NOMO-1 (cell line): ENCODE data around the gene KRT37.
"Not testable (repeated sequence)": the region's sequence is repeated elsewhere in the genome, so short reads cannot be mapped to it uniquely, and the experiment has no call there.

Source experiments
- DNase-seq, 2 experiments: peaks; one replicate each; lab custom pipeline; 2025; ENCODE audit not compliant: unreplicated experiment in 2 of 2; lab: John Stamatoyannopoulos, UW

Gene KRT37

DNA sequence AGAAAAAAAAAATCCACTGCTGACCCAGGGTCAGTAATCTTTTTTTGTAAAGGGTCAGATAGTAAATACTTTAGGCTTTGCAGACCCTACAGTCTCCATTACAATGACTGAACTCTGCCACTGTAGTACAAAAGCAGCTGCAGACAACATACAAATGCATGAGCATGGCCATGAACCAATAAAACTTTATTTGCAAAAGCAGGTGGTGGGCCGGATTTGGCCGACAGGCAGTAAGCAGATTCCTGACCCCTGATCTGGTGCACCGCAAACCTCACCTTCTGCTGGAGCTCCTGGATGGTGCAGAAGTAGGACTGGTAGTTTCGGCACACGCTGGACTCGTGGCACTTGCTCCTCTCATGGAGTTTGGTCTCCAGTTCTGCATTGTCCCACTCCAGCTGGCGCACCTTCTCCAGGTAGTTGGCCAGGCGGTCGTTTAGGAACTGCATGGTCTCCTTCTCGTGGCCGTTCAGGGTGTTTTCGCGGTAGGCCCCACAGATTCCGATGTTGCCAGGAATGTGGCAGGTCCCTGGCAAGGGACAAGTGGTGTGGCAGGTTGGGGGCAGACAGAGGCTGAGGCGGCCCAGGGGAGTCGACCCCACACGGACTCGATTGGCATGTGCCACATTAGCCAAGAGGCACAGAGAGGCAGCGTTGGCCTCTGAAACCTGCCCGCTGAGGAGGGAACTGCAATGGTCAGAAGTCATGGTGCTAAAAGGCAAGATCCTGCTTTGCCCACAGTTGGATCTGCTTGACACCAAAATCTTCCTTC, 13.1 kb downstream of the KRT37 start:
- DNase-seq, result no peak

GRCh38 chr17:41407226-41407625, 17.2 kb downstream of the KRT37 start:
- no peak for DNase-seq

GRCh38 chr17:41406205-41406604, 18.2 kb downstream of the KRT37 start:
- DNase-seq, result no peak

DNA sequence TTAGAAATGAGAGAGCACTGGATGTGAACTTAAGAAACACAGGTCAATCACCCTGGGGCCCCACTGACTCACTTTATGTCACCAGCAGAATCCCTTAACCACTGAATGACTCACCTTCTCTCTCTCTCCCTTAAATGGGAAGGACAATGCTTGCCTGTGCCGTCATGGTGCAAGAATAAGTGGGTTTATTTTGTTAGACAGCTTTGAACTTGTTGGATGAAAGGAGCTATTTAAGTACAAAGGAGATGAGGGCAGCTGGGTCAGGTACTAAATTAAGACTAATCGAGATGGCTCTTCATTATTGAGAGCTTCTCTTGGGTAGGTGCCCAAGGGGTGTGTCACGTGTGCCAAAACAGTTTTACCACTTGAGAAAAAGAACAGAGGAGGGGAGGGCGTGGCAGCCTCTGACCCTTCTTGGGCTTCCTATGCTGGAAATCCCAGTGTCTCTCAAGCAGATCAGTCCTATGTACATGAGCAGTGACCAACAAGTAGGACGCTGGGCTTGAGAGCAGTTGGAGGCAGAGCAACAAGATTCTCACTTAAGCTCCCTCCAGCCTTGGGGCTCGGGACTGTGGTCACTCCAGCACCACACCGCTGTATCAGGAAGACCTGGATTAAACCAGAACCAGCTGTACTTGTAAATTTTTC, 20.2 kb downstream of the KRT37 start:
- DNase-seq, result peak; percentile 86 to 93

DNA sequence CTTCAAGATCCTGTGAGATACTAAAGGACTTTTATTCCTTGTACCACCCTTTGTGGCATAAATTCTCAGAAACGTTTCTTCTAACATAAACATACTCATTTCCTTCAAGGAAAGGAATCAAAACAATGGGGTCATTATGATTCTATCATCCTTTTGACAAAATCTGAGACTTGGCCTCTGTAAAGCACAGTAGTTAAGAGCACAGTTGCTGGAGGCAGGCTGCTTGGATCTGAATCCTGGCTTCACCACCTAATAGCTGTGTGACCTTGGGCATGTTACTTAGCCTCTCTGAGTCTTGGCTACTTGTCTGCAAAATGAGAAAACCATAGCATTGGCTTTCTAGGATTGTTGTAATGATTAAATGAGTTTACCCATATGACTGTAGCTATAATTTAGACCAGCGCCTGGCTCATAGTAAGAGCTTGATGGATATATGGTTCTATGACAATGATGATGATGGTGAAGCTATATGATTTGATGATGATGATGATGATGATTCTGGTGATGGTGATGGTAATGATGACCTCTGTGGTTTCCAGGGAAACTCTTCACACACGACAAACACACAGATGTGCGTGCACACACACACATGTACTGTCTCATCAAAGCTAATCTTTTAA, 20.9 kb downstream of the KRT37 start:
- no peak for DNase-seq

DNA sequence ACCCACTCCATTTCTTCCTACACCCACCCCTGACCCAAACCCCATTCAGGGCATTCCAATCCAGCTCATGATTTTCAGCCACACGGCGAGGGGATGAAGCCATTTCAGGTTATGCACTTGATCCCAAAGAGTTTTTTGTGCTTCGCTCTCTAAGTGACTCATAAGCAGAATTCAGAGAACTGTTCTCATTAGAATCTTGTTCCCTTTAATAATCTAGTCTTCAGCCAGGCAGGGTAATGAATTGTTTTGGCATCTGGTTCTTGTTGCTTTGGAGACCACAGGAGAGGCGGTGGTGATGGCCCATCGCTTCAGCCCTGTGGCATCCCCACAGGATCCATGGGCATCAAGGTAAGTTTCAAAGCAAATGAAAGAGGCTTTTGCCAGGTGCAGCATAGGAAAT, 22.2 kb downstream of the KRT37 start:
- DNase-seq, result no peak

DNA sequence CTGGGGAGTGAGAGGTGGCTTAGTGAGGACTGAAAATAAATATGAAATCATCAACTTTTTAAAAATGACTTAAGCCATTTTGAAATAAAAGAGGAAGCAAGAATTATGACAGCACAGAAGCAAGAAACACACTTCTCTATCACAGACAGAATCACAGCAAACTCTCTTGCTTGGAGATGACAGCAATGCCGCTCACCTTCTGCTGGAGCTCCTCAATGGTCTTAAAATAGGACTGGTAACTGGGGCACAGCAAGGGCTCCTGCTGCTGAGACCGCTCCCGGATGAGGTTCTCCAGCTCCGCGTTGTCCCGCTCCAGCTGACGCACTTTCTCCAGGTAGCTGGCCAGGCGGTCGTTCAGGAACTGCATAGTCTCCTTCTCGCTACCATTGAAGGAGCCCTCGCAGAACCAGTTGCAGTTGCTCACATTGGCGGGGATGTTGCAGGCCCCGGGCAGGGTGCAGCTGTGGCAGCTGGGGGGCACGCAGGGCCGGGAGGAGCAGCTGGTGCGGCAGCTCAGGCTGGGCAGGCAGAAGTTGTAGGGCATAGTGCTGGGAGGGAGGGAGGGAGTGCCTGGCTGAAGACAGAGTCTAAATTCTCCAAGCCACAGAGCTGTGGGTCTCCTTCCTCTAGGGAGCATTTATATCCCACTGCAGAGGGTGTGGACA, 27.3 kb downstream of the KRT37 start, which contains the start of gene KRT31:
Gene KRT31, minus strand, starts transcription at position 613 of the 665 bp plus-strand sequence. Its CDS starts 69 bp downstream, at position 544.
- peak; percentile 69 to 75 for DNase-seq

DNA sequence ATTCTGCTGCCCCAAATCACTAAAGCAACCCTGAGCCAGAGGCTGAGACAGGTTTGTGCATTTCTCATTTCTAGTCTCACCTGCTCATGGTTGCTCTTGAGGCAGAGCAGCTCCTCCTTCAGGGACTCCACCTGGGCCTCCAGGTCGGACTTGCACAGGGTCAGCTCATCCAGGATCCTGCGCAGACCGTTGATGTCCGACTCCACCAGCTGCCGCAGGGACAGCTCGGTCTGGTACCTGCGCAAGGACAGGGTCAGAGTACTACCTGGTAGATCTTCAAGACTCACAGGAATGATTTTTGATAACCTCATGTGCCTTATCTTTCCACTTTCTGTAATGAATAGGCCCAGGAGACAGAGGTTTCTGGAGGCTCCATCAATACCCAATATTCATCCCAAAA, 28.0 kb downstream of the KRT37 start:
- DNase-seq, result no peak

DNA sequence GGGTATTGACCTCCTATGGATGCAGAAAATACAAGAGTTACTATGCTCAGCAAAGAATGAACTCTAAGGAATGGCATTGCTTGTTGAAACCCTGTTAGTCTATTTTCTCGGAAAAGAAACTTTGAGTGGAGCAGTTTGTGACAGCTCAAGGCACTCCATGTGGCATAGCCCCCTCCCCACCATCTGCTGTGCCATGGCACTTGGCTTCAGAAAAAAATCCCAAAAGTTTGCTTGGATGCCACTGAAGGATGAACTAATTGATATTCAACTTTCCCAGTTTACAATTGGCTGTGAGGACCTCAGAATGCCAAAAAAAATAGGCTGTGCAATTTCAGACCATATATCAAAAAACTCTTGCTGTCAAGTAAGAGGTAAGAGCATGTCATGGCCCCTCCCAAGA, 28.8 kb downstream of the KRT37 start:
- DNase-seq, result no peak

DNA sequence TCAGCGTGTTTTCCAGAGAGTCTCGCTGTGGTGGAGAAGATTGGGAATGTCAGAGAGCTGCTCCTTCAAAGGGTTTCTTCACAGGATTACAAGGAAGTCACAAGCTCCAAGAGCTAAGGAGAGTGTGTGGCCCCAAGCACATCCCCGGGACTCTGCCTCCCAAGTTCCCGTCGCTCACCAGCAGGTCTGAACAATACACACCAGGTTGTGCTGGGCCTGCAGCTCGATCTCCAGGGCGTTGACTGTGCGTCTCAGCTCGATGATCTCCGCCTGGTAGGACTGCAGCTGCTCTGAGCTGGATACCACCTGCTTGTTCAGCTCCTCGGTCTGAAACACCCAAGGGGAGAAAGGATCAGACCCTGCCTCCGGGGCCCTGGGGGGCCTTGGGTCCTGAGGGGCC, 29.3 kb downstream of the KRT37 start:
- not testable (repeated sequence) for DNase-seq

DNA sequence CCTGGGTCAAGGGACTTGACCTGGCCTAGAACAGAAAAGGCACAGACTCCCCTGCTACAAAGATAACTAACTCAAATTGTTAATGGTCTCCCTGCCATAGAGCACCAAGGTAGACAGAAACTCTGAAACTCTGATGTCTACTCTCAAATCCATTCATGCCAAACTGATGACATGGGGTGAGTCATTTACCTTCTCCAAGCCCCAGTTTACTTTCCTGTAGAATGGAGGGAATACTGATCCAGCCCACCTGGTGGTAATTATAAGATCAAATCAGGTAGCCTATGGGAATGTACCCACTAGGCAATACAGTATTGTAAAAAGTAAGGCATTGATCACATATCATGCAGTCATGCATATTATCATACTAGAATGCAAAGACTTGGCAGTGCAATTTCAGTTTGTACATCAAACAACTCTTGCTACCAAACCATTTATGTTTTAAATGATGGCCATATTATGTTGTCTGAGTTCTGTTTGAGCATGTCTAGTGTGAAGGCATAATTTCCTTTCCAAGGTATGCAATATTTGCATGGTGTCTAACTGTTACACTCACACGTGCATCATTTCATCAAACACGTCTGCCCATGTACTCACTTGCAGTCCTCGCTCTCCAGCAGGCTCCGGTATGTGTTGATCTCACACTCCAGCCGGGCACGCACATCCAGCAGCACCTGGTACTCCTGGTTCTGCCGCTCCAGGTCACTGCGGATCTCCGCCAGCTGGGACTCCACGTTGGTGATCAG, 30.0 kb downstream of the KRT37 start:
- no peak for DNase-seq

GRCh38 chr17:41393826-41394225, 30.6 kb downstream of the KRT37 start:
- no peak for DNase-seq

DNA sequence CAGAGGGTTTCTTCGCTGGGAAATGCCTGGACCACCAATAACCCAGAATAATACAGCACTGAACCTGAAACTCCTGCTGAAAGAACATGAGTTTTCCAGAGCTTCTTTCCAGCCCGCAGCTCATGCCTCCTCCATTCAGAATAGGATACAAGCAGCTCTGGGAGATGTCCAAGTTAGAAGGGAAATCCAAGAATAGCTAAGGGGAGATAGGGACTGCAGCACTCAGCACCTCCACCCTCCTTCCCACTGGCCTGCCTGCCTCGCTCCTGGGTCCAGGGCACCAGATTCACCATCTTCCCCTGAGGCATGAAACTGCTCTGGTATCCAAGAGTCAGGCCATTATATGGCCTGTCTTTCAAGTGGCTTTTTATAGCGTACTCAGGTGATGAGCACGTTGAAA, 31.1 kb downstream of the KRT37 start:
- DNase-seq, result no peak

GRCh38 chr17:41392278-41392677, 32.1 kb downstream of the KRT37 start:
- no peak for DNase-seq

GRCh38 chr17:41391535-41391934, 32.9 kb downstream of the KRT37 start:
- DNase-seq, result no peak

DNA sequence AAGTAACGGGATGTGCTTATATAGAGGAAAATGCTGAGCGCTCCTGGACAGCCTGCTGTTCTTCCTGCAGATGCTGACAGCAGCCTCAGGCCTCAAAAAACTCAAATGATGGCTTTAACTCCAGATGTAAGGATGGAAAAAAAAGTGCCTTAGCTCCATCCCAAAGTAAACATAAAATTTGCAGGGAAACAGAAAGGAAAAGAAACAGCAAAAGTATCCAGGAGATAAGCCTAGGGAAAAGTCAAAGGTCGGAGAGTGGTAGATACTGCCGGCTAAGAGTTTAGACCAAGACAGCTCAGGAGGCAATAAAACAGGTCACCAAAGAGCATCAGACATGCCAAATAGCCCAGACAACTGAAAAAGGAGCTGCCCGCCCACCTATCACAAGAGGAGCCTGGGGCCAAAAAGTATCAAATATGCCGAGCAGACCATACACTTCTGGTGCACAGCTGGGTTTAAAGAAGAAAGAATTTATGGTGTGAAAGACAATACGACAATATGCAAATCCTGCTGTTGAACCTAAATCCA, 33.9 kb downstream of the KRT37 start:
- no peak for DNase-seq

GRCh38 chr17:41387670-41388069, 36.7 kb downstream of the KRT37 start:
- DNase-seq, result no peak

GRCh38 chr17:41386227-41386626, 38.2 kb downstream of the KRT37 start:
- no peak for DNase-seq

DNA sequence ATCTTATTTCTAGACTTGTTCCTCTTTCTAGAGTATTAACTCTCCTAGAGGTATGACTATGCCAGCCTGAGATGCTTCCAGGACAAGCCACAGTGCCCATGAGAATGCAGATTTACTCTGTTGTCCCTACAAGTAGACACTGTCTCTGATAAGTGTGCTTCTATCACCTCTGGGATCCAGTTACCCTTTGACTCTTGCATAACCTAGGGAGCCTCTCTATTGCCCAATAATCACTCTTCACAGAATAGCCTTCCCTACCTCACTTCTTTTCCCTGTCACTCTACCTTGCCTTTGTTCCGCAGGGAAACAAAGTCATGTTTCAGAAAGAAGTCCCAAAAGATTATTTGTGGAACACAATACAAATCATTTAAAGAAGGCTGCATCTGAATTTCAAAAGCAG, 40.7 kb downstream of the KRT37 start:
- peak; percentile 13 to 81 for DNase-seq

DNA sequence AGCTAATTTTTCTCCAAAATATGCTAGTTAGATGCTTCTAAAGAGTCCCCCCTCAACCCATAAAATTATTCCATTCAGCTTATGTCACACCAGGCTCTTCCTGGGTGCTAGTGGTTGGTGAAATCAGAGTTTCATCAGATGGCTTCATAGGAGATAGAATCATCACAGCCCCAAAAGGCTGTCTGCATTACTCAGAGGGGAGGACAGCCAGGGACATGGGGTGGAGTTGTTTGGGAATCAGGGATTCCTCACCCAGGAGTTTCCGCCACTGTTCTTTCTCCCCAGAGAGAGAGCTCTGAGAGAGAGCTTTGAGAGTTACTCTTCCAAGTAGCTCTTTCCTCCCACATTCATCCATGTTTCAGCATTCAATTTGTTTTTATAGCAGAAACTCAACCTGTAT, 42.0 kb downstream of the KRT37 start:
- DNase-seq, result no peak
